Measurements from ENCODE around the gene MPPED1. TPM values are rescaled to one million over a fixed set of nuclear protein-coding genes. Genes with fewer than 3 reads are reported as not detected.

Gene MPPED1
- total and polyA plus RNA-seq, 4 experiments from 2014 or later = not detected

DNA sequence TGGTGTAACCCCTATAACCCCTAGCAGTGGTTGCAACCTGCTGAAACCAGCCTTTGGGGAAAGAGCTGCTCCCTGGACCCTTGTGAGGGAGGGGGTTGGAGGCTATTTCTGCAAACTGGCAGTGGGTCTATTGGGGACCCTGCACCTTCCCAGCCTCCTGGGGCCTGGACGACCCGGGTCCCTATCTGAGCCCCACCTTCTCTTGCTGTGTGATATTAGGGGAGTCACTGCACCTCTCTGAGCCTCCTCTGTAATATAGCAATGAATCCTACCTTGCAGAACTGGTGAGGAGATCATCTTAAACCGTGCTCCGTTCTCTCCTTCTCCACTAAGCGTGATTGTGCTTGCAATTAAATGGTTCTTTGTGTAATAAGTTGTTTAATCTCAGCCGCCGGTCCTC lies 24.0 kb upstream of the MPPED1 start:
- H3K9me3 Mint-ChIP-seq = peaks cover 0 to 2% (median 0%) of the 10 kb centered on the region in 8 donors
- H3K27ac Mint-ChIP-seq = no peak overlapping the region
- Histone ChIP-seq H3K4me1 (ENCODE audit: insufficient read depth, low read length) (peaks cover 4% of the 10 kb centered on the region), H3K9me3 (ENCODE audit: control insufficient read depth in 1 of 2, low read length in 2 of 2) (no peaks in the 10 kb centered on the region), H3K36me3 (ENCODE audit: insufficient read depth, low read length) (no peaks in the 10 kb centered on the region), H3K27me3 (ENCODE audit: insufficient read depth, low read length) (no peaks in the 10 kb centered on the region), H3K27ac (ENCODE audit: low read depth, low read length) (no peak overlapping the region), H3K4me3 (ENCODE audit: low read length in 2 of 2) (no peak overlapping the region)
- intact Hi-C loops (cut with micrococcal nuclease) = loop anchor here (5.0 kb wide), 1 partner anchor 559 kb away; no protein-coding TSS in a partner anchor
- H3K36me3 Mint-ChIP-seq = no peaks in the 10 kb centered on the region
- peaks cover 0 to 5% (median 2%) of the 10 kb centered on the region in 4 donors for H3K4me1 Mint-ChIP-seq
- no peak for DNase-seq
- ChIA-PET POLR2A (ENCODE audit: partially characterized antibody) (no interaction called here), CTCF (ENCODE audit: partially characterized antibody) (interaction anchor here (1.0 to 3.8 kb wide), 8 partner anchors 9 to 156 kb away, joined by 3 to 15 read pairs (median 8); no protein-coding TSS in a partner anchor)
- peaks cover 4 to 9% of the 10 kb centered on the region in 2 donors for H3K27me3 Mint-ChIP-seq
- H3K4me3 Mint-ChIP-seq = no peak overlapping the region

- intact Hi-C loops (cut with micrococcal nuclease) = loop anchor here (5.0 kb wide), 1 partner anchor 559 kb away; no protein-coding TSS in a partner anchor
- no peak overlapping the region for H3K27ac ChIP-seq (ENCODE audit: low read depth, low read length)
- Mint-ChIP-seq H3K4me3 (no peak overlapping the region), H3K27me3 (peaks cover 4 to 9% of the 10 kb centered on the region in 2 donors), H3K36me3 (no peaks in the 10 kb centered on the region), H3K4me1 (peaks cover 0 to 5% (median 2%) of the 10 kb centered on the region in 4 donors), H3K27ac (no peak overlapping the region), H3K9me3 (peaks cover 0 to 2% (median 0%) of the 10 kb centered on the region in 8 donors)
- H3K27me3 ChIP-seq (ENCODE audit: insufficient read depth, low read length) = no peaks in the 10 kb centered on the region
- peaks cover 4% of the 10 kb centered on the region for H3K4me1 ChIP-seq (ENCODE audit: insufficient read depth, low read length)
- ChIA-PET POLR2A (ENCODE audit: partially characterized antibody) (no interaction called here), CTCF (ENCODE audit: partially characterized antibody) (interaction anchor here (1.0 to 3.8 kb wide), 8 partner anchors 9 to 157 kb away, joined by 3 to 15 read pairs (median 6); no protein-coding TSS in a partner anchor)
- H3K36me3 ChIP-seq (ENCODE audit: insufficient read depth, low read length) = no peaks in the 10 kb centered on the region
- H3K4me3 ChIP-seq (ENCODE audit: low read length in 2 of 2) = no peak overlapping the region
- DNase-seq = peak; percentile 50 to 61 (median 59)
- H3K9me3 ChIP-seq (ENCODE audit: control insufficient read depth in 1 of 2, low read length in 2 of 2) = no peaks in the 10 kb centered on the region
These were observed 23.4 kb upstream of the MPPED1 start for GRCh38 chr22:43388420-43388851.

DNA sequence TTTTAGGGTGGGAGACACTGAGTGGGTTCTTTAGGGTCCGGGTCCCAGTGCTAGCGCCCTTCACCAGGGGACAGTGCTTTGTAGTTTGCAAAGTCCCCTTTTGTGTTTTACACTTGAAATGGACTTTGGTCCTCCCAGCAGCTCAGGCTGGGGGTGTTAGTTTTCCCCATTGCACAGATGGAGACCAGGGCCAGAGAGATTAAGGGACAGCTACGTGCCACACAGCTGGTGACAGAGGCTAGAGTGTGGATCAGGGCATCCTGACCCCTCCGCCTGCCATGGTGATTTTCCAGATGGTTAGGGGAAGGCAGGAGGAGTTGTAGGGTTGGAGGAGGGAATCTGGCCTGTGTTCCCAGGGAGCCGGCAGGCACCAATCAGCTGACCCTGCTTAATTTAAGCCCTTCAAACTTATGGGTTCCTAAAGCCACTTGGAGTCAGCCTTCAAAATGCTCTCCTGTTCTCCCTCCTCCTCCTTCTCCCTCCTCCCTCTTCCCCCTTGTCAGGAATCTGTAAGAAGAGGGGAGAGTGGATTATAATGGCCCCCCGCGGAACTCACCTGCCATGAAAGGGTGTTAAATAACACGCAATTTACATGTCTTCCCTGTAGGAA lies 22.5 kb upstream of the MPPED1 start:
- ChIA-PET POLR2A (ENCODE audit: partially characterized antibody) (no interaction called here), CTCF (ENCODE audit: partially characterized antibody) (interaction anchor here (0.7 to 3.8 kb wide), 4 partner anchors 16 to 158 kb away, joined by 3 to 15 read pairs (median 6); no protein-coding TSS in a partner anchor)
- H3K36me3 ChIP-seq (ENCODE audit: insufficient read depth, low read length) = no peaks in the 10 kb centered on the region
- no peaks in the 10 kb centered on the region for H3K9me3 ChIP-seq (ENCODE audit: control insufficient read depth in 1 of 2, low read length in 2 of 2)
- Mint-ChIP-seq H3K27me3 (peaks cover 4 to 11% of the 10 kb centered on the region in 2 donors), H3K36me3 (no peaks in the 10 kb centered on the region), H3K4me1 (peaks cover 0 to 5% (median 2%) of the 10 kb centered on the region in 4 donors), H3K27ac (no peak overlapping the region), H3K9me3 (peaks cover 0 to 2% (median 0%) of the 10 kb centered on the region in 8 donors), H3K4me3 (no peak overlapping the region)
- no peak overlapping the region for H3K4me3 ChIP-seq (ENCODE audit: low read length in 2 of 2)
- H3K4me1 ChIP-seq (ENCODE audit: insufficient read depth, low read length) = peaks cover 4% of the 10 kb centered on the region
- intact Hi-C loops (cut with micrococcal nuclease) = loop anchor here (5.0 kb wide), 1 partner anchor 558 kb away; no protein-coding TSS in a partner anchor
- no peak overlapping the region for H3K27ac ChIP-seq (ENCODE audit: low read depth, low read length)
- H3K27me3 ChIP-seq (ENCODE audit: insufficient read depth, low read length) = no peaks in the 10 kb centered on the region
- DNase-seq = no peak

GRCh38 chr22:43390166-43390565 lies 21.6 kb upstream of the MPPED1 start:
- Histone ChIP-seq H3K27ac (ENCODE audit: low read depth, low read length) (no peak overlapping the region), H3K36me3 (ENCODE audit: insufficient read depth, low read length) (no peaks in the 10 kb centered on the region), H3K4me3 (ENCODE audit: low read length in 2 of 2) (no peak overlapping the region), H3K27me3 (ENCODE audit: insufficient read depth, low read length) (no peaks in the 10 kb centered on the region), H3K4me1 (ENCODE audit: insufficient read depth, low read length) (peaks cover 4% of the 10 kb centered on the region), H3K9me3 (ENCODE audit: control insufficient read depth in 1 of 2, low read length in 2 of 2) (no peaks in the 10 kb centered on the region)
- H3K9me3 Mint-ChIP-seq = peaks cover 0 to 2% (median 0%) of the 10 kb centered on the region in 8 donors
- CTCF ChIA-PET (ENCODE audit: partially characterized antibody) = interaction anchor here (0.7 to 3.8 kb wide), 3 partner anchors 41 to 159 kb away, joined by 3 to 15 read pairs (median 8); no protein-coding TSS in a partner anchor
- H3K4me1 Mint-ChIP-seq = peaks cover 0 to 5% (median 2%) of the 10 kb centered on the region in 4 donors
- POLR2A ChIA-PET (ENCODE audit: partially characterized antibody) = no interaction called here
- H3K27me3 Mint-ChIP-seq = peaks cover 4 to 11% of the 10 kb centered on the region in 2 donors
- H3K27ac Mint-ChIP-seq = no peak overlapping the region
- no peak for DNase-seq
- intact Hi-C loops (cut with micrococcal nuclease) = no loop called here
- H3K4me3 Mint-ChIP-seq = no peak overlapping the region
- H3K36me3 Mint-ChIP-seq = no peaks in the 10 kb centered on the region

GRCh38 chr22:43390872-43391271 lies 20.9 kb upstream of the MPPED1 start:
- H3K4me1 Mint-ChIP-seq = peaks cover 0 to 2% (median under 1%) of the 10 kb centered on the region in 4 donors
- Histone ChIP-seq H3K27me3 (ENCODE audit: insufficient read depth, low read length) (no peaks in the 10 kb centered on the region), H3K4me1 (ENCODE audit: insufficient read depth, low read length) (peaks cover 2% of the 10 kb centered on the region), H3K36me3 (ENCODE audit: insufficient read depth, low read length) (no peaks in the 10 kb centered on the region), H3K4me3 (ENCODE audit: low read length in 2 of 2) (no peak overlapping the region), H3K9me3 (ENCODE audit: control insufficient read depth in 1 of 2, low read length in 2 of 2) (no peaks in the 10 kb centered on the region), H3K27ac (ENCODE audit: low read depth, low read length) (no peak overlapping the region)
- H3K4me3 Mint-ChIP-seq = no peak overlapping the region
- no peak overlapping the region for H3K27ac Mint-ChIP-seq
- H3K27me3 Mint-ChIP-seq = peaks cover 2 to 9% of the 10 kb centered on the region in 2 donors
- CTCF ChIA-PET (ENCODE audit: partially characterized antibody) = interaction anchor here (3.8 kb wide), 1 partner anchor 159 kb away, joined by 15 read pairs; no protein-coding TSS in a partner anchor
- H3K36me3 Mint-ChIP-seq = no peaks in the 10 kb centered on the region
- no peak for DNase-seq
- intact Hi-C loops (cut with micrococcal nuclease) = no loop called here
- POLR2A ChIA-PET (ENCODE audit: partially characterized antibody) = no interaction called here
- peaks cover 0 to 2% (median 0%) of the 10 kb centered on the region in 8 donors for H3K9me3 Mint-ChIP-seq

GRCh38 chr22:43391306-43391705 lies 20.5 kb upstream of the MPPED1 start:
- DNase-seq = no peak
- Mint-ChIP-seq H3K4me1 (no peaks in the 10 kb centered on the region), H3K27ac (no peak overlapping the region), H3K4me3 (no peak overlapping the region), H3K36me3 (no peaks in the 10 kb centered on the region), H3K27me3 (peaks cover 1 to 8% of the 10 kb centered on the region in 2 donors), H3K9me3 (peaks cover 0 to 2% (median 0%) of the 10 kb centered on the region in 8 donors)
- H3K4me3 ChIP-seq (ENCODE audit: low read length in 2 of 2) = no peak overlapping the region
- no peaks in the 10 kb centered on the region for H3K4me1 ChIP-seq (ENCODE audit: insufficient read depth, low read length)
- no peak overlapping the region for H3K27ac ChIP-seq (ENCODE audit: low read depth, low read length)
- ChIA-PET POLR2A (ENCODE audit: partially characterized antibody) (no interaction called here), CTCF (ENCODE audit: partially characterized antibody) (no interaction called here)
- no peaks in the 10 kb centered on the region for H3K36me3 ChIP-seq (ENCODE audit: insufficient read depth, low read length)
- intact Hi-C loops (cut with micrococcal nuclease) = no loop called here
- no peaks in the 10 kb centered on the region for H3K27me3 ChIP-seq (ENCODE audit: insufficient read depth, low read length)
- no peaks in the 10 kb centered on the region for H3K9me3 ChIP-seq (ENCODE audit: control insufficient read depth in 1 of 2, low read length in 2 of 2)

- no peak overlapping the region for H3K27ac ChIP-seq (ENCODE audit: low read depth, low read length)
- H3K4me1 Mint-ChIP-seq = no peaks in the 10 kb centered on the region
- peaks cover 1 to 10% of the 10 kb centered on the region in 2 donors for H3K27me3 Mint-ChIP-seq
- H3K36me3 ChIP-seq (ENCODE audit: insufficient read depth, low read length) = no peaks in the 10 kb centered on the region
- H3K9me3 Mint-ChIP-seq = no peaks in the 10 kb centered on the region
- ChIA-PET POLR2A (ENCODE audit: partially characterized antibody) (no interaction called here), CTCF (ENCODE audit: partially characterized antibody) (interaction anchor here (0.7 kb wide), 1 partner anchor 119 kb away, joined by 3 read pairs; no protein-coding TSS in a partner anchor)
- H3K36me3 Mint-ChIP-seq = no peaks in the 10 kb centered on the region
- H3K4me1 ChIP-seq (ENCODE audit: insufficient read depth, low read length) = no peaks in the 10 kb centered on the region
- H3K27me3 ChIP-seq (ENCODE audit: insufficient read depth, low read length) = no peaks in the 10 kb centered on the region
- no peak overlapping the region for H3K4me3 Mint-ChIP-seq
- no peak for DNase-seq
- intact Hi-C loops (cut with micrococcal nuclease) = no loop called here
- H3K27ac Mint-ChIP-seq = no peak overlapping the region
- H3K4me3 ChIP-seq (ENCODE audit: low read length in 2 of 2) = no peak overlapping the region
- no peaks in the 10 kb centered on the region for H3K9me3 ChIP-seq (ENCODE audit: control insufficient read depth in 1 of 2, low read length in 2 of 2)
These were observed 19.3 kb upstream of the MPPED1 start for GRCh38 chr22:43392385-43392989.

Measured in CD4-positive, alpha-beta memory T cell (primary cell).